Activated CD8-positive, alpha-beta memory T cell treated with anti-CD3 and anti-CD28 coated beads, Interleukin-2, amount 10 ng/mL, durations not matched to agents 7 days and 5 days (primary cell): ENCODE results near the gene KAZN. TPM values are rescaled to one million over a fixed set of nuclear protein-coding genes. Genes with fewer than 3 reads are reported as not detected.

ENCODE experiments used
- ATAC-seq: fragments of 150-1000 bp; cut with Tn5 transposase; one replicate; pipeline ENCODE4 v1.10.0; 2021; ENCODE audit warnings: moderate library complexity
- CTCF ChIA-PET: fragments of 350-600 bp; sonication (Branson Sonifier 250); formaldehyde crosslinking; loops from one replicate; lab custom pipeline; 2021; ENCODE audit warnings: antibody characterized with exemption; lab: Charles Lee
- DNase-seq: peaks from one replicate; pipeline ENCODE4 v3.0.0-alpha.2; 2020
- H3K27ac Mint-ChIP-seq: one replicate; pipeline ENCODE4 v1.8.0; 2021; ENCODE audit warnings: mild to moderate bottlenecking, mixed read lengths
- H3K27me3 Mint-ChIP-seq: one replicate; pipeline ENCODE4 v1.8.0; 2021; ENCODE audit warnings: mixed read lengths
- H3K36me3 Mint-ChIP-seq: one replicate; pipeline ENCODE4 v1.8.0; 2021; ENCODE audit warnings: mild to moderate bottlenecking, mixed read lengths
- H3K4me1 Mint-ChIP-seq: one replicate; pipeline ENCODE4 v1.8.0; 2021; ENCODE audit warnings: mixed read lengths
- H3K4me3 Mint-ChIP-seq: one replicate; pipeline ENCODE4 v1.8.0; 2021; ENCODE audit warnings: mild to moderate bottlenecking, moderate library complexity, mixed read lengths
- H3K9me3 Mint-ChIP-seq: one replicate; pipeline ENCODE4 v1.8.0; 2022; ENCODE audit warnings: low read depth, mixed read lengths
- total RNA-seq, 2 experiments: library from RNA; stranded (reverse); gene quantifications; one replicate each; pipeline ENCODE4 v1.2.3, GENCODE V29; 2021

KAZN gene
- total RNA-seq, 2 experiments from 2014 or later: 0.12 to 0.15 TPM

GRCh38 chr1:14712136-14712535, 113.7 kb downstream of the KAZN start:
- H3K4me3 Mint-ChIP-seq: no peak overlapping the region
- ATAC-seq (no peak), DNase-seq (no peak)
- no peaks in the 10 kb centered on the region for H3K27me3 Mint-ChIP-seq
- H3K9me3 Mint-ChIP-seq: peaks cover 2% of the 10 kb centered on the region
- CTCF ChIA-PET: no interaction called here
- no peaks in the 10 kb centered on the region for H3K36me3 Mint-ChIP-seq
- no peaks in the 10 kb centered on the region for H3K4me1 Mint-ChIP-seq
- H3K27ac Mint-ChIP-seq: no peak overlapping the region

GRCh38 chr1:14713077-14713476, 114.6 kb downstream of the KAZN start:
- H3K27me3 Mint-ChIP-seq: no peaks in the 10 kb centered on the region
- peaks cover 2% of the 10 kb centered on the region for H3K9me3 Mint-ChIP-seq
- CTCF ChIA-PET: no interaction called here
- H3K36me3 Mint-ChIP-seq: no peaks in the 10 kb centered on the region
- H3K4me1 Mint-ChIP-seq: no peaks in the 10 kb centered on the region
- H3K4me3 Mint-ChIP-seq: no peak overlapping the region
- ATAC-seq: no peak
- no peak overlapping the region for H3K27ac Mint-ChIP-seq
- no peak for DNase-seq

- H3K4me1 Mint-ChIP-seq: no peaks in the 10 kb centered on the region
- H3K4me3 Mint-ChIP-seq: no peak overlapping the region
- no peak overlapping the region for H3K27ac Mint-ChIP-seq
- ATAC-seq (no peak), DNase-seq (no peak)
- H3K36me3 Mint-ChIP-seq: no peaks in the 10 kb centered on the region
- peaks cover 5% of the 10 kb centered on the region for H3K9me3 Mint-ChIP-seq
- H3K27me3 Mint-ChIP-seq: no peaks in the 10 kb centered on the region
- CTCF ChIA-PET: no interaction called here
Measured at GRCh38 chr1:14715266-14715665, 116.8 kb downstream of the KAZN start.

GRCh38 chr1:14715802-14716201, 117.3 kb downstream of the KAZN start:
- peaks cover 5% of the 10 kb centered on the region for H3K9me3 Mint-ChIP-seq

GRCh38 chr1:14716474-14716873, 118.0 kb downstream of the KAZN start:
- no peaks in the 10 kb centered on the region for H3K4me1 Mint-ChIP-seq
- no peak for ATAC-seq

More at GRCh38 chr1:14715802-14716201, 117.3 kb downstream of the KAZN start:
- CTCF ChIA-PET: no interaction called here
- H3K27ac Mint-ChIP-seq: no peak overlapping the region
- H3K27me3 Mint-ChIP-seq: no peaks in the 10 kb centered on the region
- H3K4me1 Mint-ChIP-seq: no peaks in the 10 kb centered on the region
- H3K4me3 Mint-ChIP-seq: no peak overlapping the region
- no peaks in the 10 kb centered on the region for H3K36me3 Mint-ChIP-seq
- no peak for DNase-seq
- ATAC-seq: no peak

GRCh38 chr1:14718476-14718875, 120.0 kb downstream of the KAZN start:
- ATAC-seq (no peak), DNase-seq (no peak)
- CTCF ChIA-PET: no interaction called here
- Mint-ChIP-seq H3K27ac (no peak overlapping the region), H3K36me3 (no peaks in the 10 kb centered on the region), H3K4me1 (no peaks in the 10 kb centered on the region), H3K9me3 (peaks cover 5% of the 10 kb centered on the region), H3K27me3 (no peaks in the 10 kb centered on the region), H3K4me3 (no peak overlapping the region)

More at GRCh38 chr1:14716474-14716873, 118.0 kb downstream of the KAZN start:
- no peak overlapping the region for H3K4me3 Mint-ChIP-seq
- CTCF ChIA-PET: no interaction called here
- H3K27ac Mint-ChIP-seq: no peak overlapping the region
- H3K9me3 Mint-ChIP-seq: peaks cover 5% of the 10 kb centered on the region
- DNase-seq: no peak
- H3K27me3 Mint-ChIP-seq: no peaks in the 10 kb centered on the region
- no peaks in the 10 kb centered on the region for H3K36me3 Mint-ChIP-seq

- Mint-ChIP-seq H3K9me3 (peaks cover 3% of the 10 kb centered on the region), H3K27me3 (no peaks in the 10 kb centered on the region), H3K27ac (no peak overlapping the region), H3K36me3 (no peaks in the 10 kb centered on the region), H3K4me1 (no peaks in the 10 kb centered on the region), H3K4me3 (no peak overlapping the region)
- CTCF ChIA-PET: no interaction called here
- ATAC-seq (no peak), DNase-seq (no peak)
Measured at GRCh38 chr1:14723401-14723800, 124.9 kb downstream of the KAZN start.

- Mint-ChIP-seq H3K27ac (no peak overlapping the region), H3K9me3 (peaks cover 2% of the 10 kb centered on the region), H3K36me3 (no peaks in the 10 kb centered on the region), H3K4me3 (no peak overlapping the region), H3K4me1 (no peaks in the 10 kb centered on the region), H3K27me3 (no peaks in the 10 kb centered on the region)
- ATAC-seq (no peak), DNase-seq (no peak)
- CTCF ChIA-PET: no interaction called here
Measured at GRCh38 chr1:14724246-14724645, 125.8 kb downstream of the KAZN start.

- H3K27me3 Mint-ChIP-seq: no peaks in the 10 kb centered on the region
- no peak overlapping the region for H3K4me3 Mint-ChIP-seq
- CTCF ChIA-PET: no interaction called here
- ATAC-seq (no peak), DNase-seq (no peak)
- H3K27ac Mint-ChIP-seq: no peak overlapping the region
- H3K36me3 Mint-ChIP-seq: no peaks in the 10 kb centered on the region
- H3K4me1 Mint-ChIP-seq: no peaks in the 10 kb centered on the region
- H3K9me3 Mint-ChIP-seq: no peaks in the 10 kb centered on the region
Measured at GRCh38 chr1:14724678-14725077, 126.2 kb downstream of the KAZN start.

- Mint-ChIP-seq H3K36me3 (no peaks in the 10 kb centered on the region), H3K4me1 (no peaks in the 10 kb centered on the region), H3K9me3 (no peaks in the 10 kb centered on the region), H3K27ac (no peak overlapping the region), H3K27me3 (no peaks in the 10 kb centered on the region), H3K4me3 (no peak overlapping the region)
- DNase-seq: no peak
- CTCF ChIA-PET: no interaction called here
- ATAC-seq: no peak
Measured at GRCh38 chr1:14725238-14725637, 126.8 kb downstream of the KAZN start.

GRCh38 chr1:14725695-14726094, 127.2 kb downstream of the KAZN start:
- Mint-ChIP-seq H3K4me1 (no peaks in the 10 kb centered on the region), H3K27ac (no peak overlapping the region), H3K27me3 (no peaks in the 10 kb centered on the region), H3K9me3 (no peaks in the 10 kb centered on the region), H3K36me3 (no peaks in the 10 kb centered on the region), H3K4me3 (no peak overlapping the region)
- DNase-seq (no peak), ATAC-seq (no peak)
- CTCF ChIA-PET: no interaction called here

- Mint-ChIP-seq H3K9me3 (no peaks in the 10 kb centered on the region), H3K36me3 (no peaks in the 10 kb centered on the region), H3K27ac (no peak overlapping the region), H3K4me3 (no peak overlapping the region), H3K27me3 (no peaks in the 10 kb centered on the region), H3K4me1 (no peaks in the 10 kb centered on the region)
- ATAC-seq: no peak
- DNase-seq: no peak
- CTCF ChIA-PET: no interaction called here
Measured at GRCh38 chr1:14726606-14727005, 128.1 kb downstream of the KAZN start.

GRCh38 chr1:14728516-14728915, 130.0 kb downstream of the KAZN start:
- no peaks in the 10 kb centered on the region for H3K27me3 Mint-ChIP-seq
- CTCF ChIA-PET: no interaction called here
- H3K9me3 Mint-ChIP-seq: no peaks in the 10 kb centered on the region
- H3K36me3 Mint-ChIP-seq: no peaks in the 10 kb centered on the region
- H3K27ac Mint-ChIP-seq: no peak overlapping the region
- no peak overlapping the region for H3K4me3 Mint-ChIP-seq
- ATAC-seq: no peak
- H3K4me1 Mint-ChIP-seq: no peaks in the 10 kb centered on the region
- no peak for DNase-seq

GRCh38 chr1:14732728-14733047, 134.2 kb downstream of the KAZN start:
- Mint-ChIP-seq H3K27ac (no peak overlapping the region), H3K36me3 (no peaks in the 10 kb centered on the region), H3K4me1 (no peaks in the 10 kb centered on the region), H3K9me3 (no peaks in the 10 kb centered on the region), H3K4me3 (no peak overlapping the region), H3K27me3 (peaks cover 6% of the 10 kb centered on the region)
- ATAC-seq (no peak), DNase-seq (no peak)
- CTCF ChIA-PET: no interaction called here

- Mint-ChIP-seq H3K27me3 (peaks cover 6% of the 10 kb centered on the region), H3K9me3 (no peaks in the 10 kb centered on the region), H3K4me3 (no peak overlapping the region), H3K36me3 (no peaks in the 10 kb centered on the region), H3K4me1 (no peaks in the 10 kb centered on the region), H3K27ac (no peak overlapping the region)
- ATAC-seq: no peak
- no peak for DNase-seq
- CTCF ChIA-PET: no interaction called here
Measured at GRCh38 chr1:14733048-14733778, 134.7 kb downstream of the KAZN start.
